ENCODE measurements around the gene ZNRF1.
"Not testable (repeated sequence)": the region's sequence is repeated elsewhere in the genome, so short reads cannot be mapped to it uniquely, and the experiment has no call there.

ZNRF1 gene

GRCh38 chr16:75081179-75081859 lies 82.5 kb downstream of the ZNRF1 start:
- no peak for DNase-seq

- DNase-seq = no peak
Measured at GRCh38 chr16:75083813-75084212, 85.0 kb downstream of the ZNRF1 start.

GRCh38 chr16:75085556-75085955 lies 86.7 kb downstream of the ZNRF1 start:
- no peak for DNase-seq

DNA sequence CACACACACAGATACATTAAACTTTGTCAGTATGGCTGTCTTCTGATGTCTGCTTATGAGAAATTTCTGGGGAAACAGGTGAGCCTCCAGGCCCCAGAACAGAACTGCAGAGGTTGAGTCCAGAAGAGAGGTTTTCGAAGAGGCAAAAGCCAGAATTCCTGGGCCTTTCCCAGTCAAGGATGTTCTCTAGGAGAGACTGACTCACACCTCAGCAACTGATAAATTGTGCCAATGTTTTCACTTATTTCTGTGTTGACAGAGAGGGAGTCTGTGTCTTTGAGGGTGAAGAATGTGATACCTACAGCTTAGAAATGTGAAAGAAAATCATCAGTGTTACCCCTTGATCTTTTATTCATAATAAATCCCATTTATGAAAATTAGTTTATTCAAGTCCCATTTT lies 87.5 kb downstream of the ZNRF1 start:
- DNase-seq = no peak

DNA sequence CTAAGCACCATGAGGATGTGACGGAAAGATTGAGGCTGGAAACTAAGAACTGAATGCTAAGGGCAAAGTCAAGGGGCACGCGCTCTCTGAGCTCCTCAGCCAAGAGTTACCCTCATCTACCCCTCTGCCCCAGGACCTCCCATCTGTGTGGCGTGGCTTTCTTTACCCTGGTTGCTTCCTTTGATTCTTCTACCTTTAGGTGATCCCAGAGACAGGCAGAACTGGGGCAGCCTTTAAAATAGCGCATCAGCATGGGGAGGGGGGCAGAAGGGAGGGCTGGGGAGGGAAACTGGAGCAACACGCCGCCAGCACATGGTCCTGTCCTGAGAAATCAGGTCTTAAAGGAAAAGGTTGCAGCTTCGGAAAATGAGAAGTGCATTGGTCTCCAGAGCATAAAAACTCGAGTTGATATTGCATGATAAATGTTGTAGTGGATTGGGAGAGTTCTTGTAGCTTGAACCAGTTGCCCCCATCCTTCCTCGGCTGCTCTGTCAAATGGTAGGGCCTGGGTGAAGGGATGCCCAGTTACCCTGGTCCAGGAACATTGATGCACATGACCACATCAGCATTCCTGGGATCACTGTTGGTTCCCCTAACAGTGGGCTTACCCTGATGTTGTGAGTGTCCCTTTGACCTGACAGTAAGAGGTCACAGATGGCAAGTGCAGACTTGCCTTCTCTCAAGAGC lies 88.0 kb downstream of the ZNRF1 start:
- DNase-seq = no peak

DNA sequence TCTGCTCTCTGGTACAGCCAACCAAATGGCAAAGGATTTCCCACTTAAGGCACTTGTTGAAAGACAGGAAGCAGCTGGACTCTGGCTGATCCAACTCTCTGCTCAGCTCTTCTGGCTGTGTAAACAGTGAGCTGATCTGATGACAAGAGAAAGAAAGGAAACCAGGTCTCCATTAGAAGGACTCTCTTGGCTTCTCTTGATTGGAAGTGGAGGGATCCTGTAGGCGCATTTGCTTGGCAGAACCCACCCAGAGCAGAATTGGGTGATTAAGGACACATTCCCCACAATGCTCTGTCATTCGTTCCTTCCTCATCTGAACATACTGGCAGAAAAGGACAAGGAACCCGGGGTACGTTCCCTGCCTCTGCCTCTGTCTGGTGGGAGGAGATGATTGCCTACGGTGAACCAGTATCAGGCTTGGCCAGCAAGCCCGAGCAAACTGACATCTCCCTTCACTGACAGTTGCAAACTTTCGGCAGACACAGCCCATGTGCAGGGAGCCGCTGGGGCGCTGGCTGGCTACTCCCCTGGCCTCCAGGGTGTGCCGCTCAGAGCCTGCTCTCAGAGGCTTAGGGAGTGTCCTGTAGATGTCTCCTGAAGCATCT lies 88.7 kb downstream of the ZNRF1 start:
- no peak for DNase-seq

DNA sequence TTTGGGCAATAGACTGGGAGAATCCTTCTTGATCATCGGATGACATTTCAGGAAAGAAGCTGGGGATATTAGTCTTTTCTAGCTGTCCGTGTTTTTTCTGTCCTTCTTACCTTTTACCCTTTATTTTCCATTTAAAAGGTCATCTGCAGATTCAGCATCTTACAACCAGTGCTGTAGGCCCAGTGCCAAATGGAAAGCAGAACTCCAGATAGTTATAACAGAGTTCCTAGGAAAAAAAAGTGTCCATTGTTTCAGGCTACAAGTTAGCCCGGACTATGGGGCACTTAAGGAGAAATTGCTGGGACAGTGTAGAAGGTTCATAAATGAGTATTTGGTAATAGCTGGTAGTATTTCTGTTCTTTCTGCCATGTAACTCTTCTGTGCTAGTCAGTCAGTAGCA lies 89.4 kb downstream of the ZNRF1 start:
- no peak for DNase-seq

DNA sequence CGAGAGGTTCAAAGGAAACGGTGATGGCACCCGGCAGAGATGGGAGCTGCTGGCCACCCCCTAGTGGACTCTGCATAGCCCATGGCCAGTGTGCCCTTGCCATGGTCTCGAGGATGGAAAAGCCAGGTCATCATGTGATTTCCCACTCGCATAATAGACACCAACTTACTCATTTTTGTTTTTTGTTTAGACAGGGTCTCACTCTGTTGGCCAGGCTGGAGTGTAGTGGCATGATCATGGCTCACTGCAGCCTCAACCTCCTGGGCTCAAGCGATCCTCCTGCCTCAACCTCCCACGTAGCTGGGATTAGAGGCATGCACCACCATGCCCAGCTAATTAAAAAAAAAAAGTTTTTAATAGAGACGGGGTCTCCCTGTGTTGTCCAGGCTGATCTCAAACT lies 90.1 kb downstream of the ZNRF1 start:
- DNase-seq = no peak

- no peak for DNase-seq
Measured at GRCh38 chr16:75089486-75090202, 90.8 kb downstream of the ZNRF1 start.

DNA sequence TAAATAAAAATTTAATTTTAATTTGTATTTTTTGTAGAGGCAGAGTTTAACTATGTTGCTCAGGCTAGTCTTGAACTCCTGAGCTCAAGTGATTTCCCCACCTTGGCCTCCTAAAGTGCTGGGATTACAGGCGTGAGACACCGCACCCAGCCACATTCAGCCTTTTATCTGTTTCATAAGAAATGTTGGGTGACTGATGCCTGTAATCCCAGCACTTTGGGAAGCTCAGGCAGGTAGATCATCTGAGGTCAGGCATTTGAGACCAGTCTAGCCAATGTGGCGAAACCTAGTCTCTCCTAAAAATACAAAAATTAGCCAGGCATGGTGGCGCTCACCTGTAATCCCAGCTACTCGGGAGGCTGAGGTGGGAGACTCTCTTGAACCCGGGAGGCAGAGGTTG lies 92.1 kb downstream of the ZNRF1 start:
- DNase-seq = not testable (repeated sequence)

DNA sequence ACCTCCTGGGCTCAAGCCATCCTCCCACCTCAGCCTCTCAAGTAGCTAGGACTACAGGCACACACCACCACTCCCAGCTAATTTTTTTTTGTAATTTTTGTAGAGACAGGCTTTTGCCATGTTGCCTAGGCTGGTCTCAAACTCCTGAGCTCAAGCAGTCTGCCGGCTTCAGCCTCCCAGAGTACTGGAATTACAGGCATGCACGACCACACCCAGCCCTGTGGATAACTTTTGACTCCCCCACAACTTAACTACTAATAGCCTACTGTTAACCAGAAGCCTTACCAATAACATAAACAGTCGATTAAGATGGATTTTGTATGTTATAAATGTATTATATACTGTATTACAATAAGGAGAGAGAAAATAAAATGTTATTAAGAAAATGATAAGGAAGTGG lies 92.8 kb downstream of the ZNRF1 start:
- not testable (repeated sequence) for DNase-seq

DNA sequence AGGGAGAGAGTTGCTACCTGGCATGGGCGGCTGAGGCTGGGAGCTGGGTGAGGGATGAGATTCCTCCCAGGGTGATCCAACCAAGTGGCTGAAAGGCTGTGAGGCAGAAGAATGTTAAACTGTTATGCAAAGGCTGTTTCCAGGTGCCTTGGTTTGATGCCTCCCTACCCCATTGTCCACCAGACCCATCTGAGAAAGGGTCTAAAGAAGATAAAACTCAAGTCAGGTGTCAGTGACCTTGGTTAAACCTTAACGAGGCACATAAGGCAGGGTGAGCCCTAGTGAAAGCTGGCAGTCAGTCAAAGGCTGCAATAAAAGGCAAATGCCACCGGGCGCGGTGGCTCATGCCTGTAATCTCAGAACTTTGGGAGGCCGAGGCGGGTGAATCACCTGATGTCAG lies 94.0 kb downstream of the ZNRF1 start:
- no peak for DNase-seq

DNA sequence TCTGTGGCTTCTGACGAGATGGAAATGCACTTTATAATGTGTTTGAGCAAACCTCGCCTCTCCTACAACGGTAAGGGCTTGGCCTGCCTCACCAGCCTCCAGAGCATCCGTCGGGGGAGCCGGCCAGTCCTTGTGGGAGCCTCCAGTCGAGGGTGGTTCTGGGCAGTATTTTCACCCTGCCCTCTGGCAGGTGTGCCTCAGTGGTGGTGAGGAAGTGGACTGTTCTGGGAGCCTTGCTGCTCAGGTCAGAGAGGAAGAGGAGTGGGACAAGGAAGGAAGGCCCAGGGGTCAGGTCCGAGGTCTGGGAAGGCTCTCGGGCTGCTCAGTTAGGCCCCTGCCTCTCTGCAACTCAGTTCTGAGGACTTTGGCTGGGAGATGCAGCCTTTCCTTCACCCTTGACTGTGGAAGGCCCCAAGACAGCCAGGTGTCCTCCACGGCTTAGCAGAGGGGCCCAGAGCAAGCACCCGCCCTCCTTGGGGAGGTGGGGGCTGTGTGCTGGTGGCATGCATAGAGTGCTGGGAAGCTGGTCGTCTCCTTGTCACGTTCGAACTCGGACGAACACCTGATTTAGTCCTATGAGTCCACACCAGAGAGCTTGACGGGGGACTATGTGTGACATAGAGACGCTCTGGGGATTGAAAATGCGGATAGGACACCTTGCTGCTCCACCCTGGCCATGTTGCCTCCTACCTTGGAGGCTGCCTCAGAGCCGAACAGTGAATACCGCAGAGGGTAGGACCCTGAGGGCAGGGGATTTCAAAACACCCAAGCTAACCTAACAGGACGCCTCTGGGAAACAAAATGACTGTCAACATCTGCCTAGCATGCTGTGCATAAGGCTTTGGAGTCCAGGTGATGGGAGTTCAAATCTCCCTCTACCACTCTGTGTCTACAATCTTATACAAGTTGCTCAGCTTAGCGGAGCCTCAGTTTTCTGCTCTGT lies 95.0 kb downstream of the ZNRF1 start:
- DNase-seq = no peak

DNA sequence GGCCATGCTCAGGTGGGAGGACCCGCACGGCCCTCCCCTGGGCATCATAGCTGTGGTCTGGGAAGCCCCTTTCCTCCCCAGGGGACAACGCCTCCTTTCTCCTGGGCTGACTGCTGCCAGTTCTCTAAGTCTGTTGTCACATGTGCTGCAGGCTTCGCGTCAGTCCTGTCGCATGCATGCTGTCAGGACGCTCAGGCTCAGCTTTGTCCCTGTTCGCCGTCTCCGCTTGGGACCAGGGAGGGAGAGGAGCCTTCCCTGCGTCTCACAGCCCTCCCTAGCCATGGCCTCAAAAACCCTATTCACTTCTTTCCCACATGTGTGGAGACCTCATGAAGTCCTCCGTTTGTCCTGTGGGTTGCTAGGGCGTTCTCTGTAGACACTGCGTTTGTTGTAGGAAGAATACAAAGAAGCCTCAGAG lies 96.4 kb downstream of the ZNRF1 start:
- DNase-seq = no peak

GRCh38 chr16:75096656-75097055 lies 97.8 kb downstream of the ZNRF1 start:
- DNase-seq = no peak

DNA sequence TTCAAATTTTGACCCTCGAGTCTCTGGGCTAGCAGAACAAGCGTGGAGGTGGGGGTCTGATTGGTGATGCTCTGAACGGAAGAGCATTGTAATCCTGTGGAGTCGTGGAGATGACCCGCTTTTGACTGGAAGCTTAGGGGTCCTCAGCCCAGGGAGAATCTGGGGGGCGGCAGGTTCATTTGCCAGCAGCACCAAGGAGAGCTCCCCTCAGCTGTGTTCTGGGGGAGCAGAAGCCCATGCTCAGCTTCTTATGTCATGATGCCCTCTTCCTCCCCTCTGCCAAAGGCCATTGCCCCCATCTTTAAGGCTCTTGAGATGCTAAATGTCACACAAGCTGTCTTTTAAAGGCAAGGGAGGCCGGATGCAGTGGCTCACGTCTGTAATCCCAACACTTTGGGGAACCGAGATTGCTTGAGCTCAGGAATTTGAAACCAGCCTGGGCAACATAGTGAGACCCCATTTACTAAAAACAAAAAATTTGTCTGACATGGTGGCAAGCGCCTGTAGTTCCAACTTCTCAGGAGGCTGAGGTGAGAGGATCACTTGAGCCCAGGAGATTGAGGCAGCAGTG lies 98.5 kb downstream of the ZNRF1 start:
- DNase-seq = no peak

DNA sequence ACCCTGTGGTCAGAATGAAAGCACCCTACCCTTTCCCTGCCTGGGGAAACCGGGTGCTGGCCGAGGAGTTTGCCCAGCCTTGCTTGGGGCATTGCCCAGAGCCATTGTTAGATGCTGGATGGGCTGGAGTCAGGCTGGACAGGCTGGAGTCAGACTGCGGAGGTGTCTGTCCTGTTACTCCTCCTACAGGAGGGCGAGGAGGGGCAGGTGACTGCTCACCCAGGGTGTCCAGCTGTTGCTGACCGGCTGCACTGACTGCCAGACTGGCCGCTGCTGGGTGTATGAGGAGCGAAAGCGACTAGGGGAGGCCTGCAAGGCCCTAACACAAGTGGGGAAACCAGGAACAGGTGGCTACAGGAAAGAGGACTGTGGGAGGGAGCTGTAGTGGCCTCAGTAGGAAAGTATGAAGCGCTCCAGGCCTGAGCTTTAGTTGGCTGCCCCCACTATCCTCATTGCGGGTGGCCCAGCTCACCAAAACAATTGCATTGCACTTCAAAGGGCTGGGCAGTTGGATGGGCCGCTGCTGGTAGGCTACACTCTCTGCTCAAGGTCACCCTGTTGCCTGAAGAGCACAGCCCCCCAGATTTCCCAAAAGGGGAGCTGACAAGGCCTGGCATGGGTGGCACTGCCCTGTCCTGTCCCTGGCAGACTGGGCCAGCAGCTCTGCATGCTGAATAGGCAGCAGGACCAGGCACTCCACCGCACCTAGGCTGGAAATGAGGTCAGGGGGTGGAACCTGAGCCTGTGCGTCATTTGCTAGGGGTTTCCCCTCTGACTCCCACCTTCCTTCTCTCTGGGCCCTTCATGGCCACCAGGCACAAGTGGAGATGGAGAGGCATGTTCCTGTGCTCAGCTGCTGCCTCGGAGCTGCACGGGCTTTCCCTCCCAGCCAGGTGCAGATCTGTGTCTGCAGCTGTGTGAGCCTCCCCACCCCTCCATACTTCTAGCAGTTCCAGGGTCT lies 99.4 kb downstream of the ZNRF1 start:
- DNase-seq = peak; percentile 71

- DNase-seq = no peak
Measured at GRCh38 chr16:75099075-75099667, 100.3 kb downstream of the ZNRF1 start.

DNA sequence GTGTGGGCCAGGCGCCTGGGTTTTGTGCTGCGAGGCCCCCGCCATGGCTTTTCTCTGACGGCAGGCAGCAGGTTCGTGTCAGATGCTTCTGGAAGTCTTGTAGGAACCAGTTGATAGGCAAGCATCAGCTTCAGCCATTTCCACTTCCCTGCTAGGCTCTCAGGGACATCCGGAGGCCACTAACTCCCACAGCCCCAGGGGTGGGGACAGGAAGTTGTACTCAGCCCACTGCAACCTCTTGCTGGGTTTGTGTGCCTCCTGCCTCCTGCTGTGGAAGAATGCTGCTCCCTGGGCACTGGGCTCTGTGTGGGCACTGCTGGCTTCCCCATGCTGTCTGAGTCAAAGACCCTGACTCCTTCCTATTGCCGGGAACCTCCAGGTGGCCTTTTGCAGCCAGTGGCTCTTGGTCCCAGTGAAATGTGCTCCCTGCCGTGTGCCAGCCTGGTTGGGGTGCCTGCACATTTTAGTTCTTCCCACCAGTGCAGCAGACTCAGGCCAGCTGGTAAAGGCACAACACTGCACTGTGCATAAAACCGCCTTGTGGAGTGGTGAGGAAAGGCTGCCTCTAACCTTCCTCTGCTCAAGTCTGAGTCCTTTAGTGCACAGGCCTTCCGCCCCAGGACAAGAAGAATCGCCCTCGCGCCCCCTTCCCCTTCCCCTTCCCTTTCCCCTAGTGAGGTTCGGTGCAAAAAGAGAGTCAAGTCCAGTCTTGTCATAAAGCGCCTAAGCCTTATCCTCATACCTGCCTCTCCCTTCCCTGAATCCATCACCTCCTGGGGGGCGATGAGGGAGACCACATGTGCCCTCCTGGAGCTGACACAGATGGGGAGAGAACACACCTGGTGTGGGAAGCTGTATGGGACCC lies 101.1 kb downstream of the ZNRF1 start:
- DNase-seq = peak; percentile 57

Measured in CD4-positive, alpha-beta T cell treated with Interleukin-17A for 4 hours (primary cell).